ENCODE measurements around the gene SLC20A1. TPM values are rescaled to one million over a fixed set of nuclear protein-coding genes. Genes with fewer than 3 reads are reported as not detected.
A peak's percentile ranks its signal among the peaks of the same experiment; 100 is the strongest.

The SLC20A1 gene
- total RNA-seq, 1 donor, result 96.3 TPM

DNA sequence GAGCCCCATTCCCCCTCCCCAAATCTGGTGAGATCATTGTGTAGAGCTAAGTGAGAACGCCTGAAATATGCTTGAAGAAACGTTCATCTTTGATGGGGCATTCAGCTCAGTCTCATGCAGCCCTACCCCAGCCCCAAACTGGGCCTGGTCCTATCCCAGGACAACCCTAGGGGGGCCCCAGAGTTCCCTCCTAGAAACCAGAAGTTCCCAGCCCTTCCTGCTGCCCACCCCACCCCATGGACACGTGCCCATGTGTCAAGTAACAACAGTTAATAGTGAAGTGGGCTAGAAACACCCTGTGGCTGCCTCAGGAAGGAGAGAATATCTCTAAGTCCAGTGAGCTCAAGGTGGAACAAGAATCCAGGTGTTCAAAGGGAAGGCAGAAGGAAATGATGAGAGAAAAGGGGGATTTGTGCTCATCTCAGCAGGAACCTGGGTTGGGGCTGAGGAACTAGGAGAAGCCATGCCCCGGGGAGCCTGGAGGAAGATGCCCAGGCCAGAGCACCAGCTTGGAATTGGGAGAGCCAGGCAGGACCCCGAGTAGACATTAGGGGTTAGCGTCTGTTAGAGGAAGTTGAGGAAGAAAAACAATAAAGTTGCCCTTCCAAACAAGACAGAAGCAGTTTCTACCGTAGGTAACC is 20.1 kb upstream of the SLC20A1 start:
- H3K79me2 ChIP-seq (ENCODE audit: insufficient read depth, low read length), result no peaks in the 10 kb centered on the region
- no peaks in the 10 kb centered on the region for H3K9me3 ChIP-seq (ENCODE audit: low read depth, low read length)
- H2AFZ ChIP-seq (ENCODE audit: low read length), result peak overlapping the region; percentile 42
- H3K27ac ChIP-seq (ENCODE audit: low read depth, low read length), result peak overlapping the region; percentile 84
- no peaks in the 10 kb centered on the region for H3K36me3 ChIP-seq (ENCODE audit: insufficient read depth, low read length)
- TF ChIP-seq, protein P1, sequence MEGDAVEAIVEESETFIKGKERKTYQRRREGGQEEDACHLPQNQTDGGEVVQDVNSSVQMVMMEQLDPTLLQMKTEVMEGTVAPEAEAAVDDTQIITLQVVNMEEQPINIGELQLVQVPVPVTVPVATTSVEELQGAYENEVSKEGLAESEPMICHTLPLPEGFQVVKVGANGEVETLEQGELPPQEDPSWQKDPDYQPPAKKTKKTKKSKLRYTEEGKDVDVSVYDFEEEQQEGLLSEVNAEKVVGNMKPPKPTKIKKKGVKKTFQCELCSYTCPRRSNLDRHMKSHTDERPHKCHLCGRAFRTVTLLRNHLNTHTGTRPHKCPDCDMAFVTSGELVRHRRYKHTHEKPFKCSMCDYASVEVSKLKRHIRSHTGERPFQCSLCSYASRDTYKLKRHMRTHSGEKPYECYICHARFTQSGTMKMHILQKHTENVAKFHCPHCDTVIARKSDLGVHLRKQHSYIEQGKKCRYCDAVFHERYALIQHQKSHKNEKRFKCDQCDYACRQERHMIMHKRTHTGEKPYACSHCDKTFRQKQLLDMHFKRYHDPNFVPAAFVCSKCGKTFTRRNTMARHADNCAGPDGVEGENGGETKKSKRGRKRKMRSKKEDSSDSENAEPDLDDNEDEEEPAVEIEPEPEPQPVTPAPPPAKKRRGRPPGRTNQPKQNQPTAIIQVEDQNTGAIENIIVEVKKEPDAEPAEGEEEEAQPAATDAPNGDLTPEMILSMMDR (IDR thresholded peaks at IDR 0.05; ENCODE audit: extremely low read depth, low read depth, low read length), result no peak
- no peak overlapping the region for H3K4me3 ChIP-seq (ENCODE audit: insufficient read depth, low read length)
- peaks cover 68% of the 10 kb centered on the region for H3K4me1 ChIP-seq (ENCODE audit: insufficient read depth, low read length)
- H3K27me3 ChIP-seq (ENCODE audit: insufficient read depth, low read length), result no peaks in the 10 kb centered on the region
- no peak overlapping the region for H3K4me2 ChIP-seq (ENCODE audit: insufficient read depth, low read length)
- DNase-seq (ENCODE audit: insufficient read length, low spot score, missing footprints), result no peak
- no peaks in the 10 kb centered on the region for H4K20me1 ChIP-seq (ENCODE audit: insufficient read depth, low read length)

DNA sequence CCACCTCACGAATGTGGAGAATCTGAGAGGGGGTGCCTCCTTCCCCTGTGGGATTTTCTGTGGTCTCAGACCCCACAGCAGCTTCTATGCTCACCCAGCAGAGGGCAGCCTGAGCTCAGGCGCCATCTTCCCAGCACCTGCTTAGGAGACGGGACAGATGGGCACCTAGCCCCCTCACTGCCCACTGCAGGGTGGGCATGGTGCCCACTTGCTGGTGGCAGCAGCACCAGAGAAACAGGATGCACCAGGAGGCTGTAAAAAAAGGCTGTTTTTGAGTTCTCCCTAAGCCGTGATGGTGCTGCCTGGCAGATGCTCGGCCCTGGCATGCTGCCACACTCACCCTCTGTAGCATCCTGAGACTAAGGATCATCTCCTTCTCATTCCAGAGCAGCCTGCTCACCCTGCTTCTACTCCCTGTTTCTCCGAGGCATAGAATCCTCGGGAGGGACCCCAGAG is 19.1 kb upstream of the SLC20A1 start:
- no peak for DNase-seq (ENCODE audit: insufficient read length, low spot score, missing footprints)
- no peaks in the 10 kb centered on the region for H4K20me1 ChIP-seq (ENCODE audit: insufficient read depth, low read length)

DNA sequence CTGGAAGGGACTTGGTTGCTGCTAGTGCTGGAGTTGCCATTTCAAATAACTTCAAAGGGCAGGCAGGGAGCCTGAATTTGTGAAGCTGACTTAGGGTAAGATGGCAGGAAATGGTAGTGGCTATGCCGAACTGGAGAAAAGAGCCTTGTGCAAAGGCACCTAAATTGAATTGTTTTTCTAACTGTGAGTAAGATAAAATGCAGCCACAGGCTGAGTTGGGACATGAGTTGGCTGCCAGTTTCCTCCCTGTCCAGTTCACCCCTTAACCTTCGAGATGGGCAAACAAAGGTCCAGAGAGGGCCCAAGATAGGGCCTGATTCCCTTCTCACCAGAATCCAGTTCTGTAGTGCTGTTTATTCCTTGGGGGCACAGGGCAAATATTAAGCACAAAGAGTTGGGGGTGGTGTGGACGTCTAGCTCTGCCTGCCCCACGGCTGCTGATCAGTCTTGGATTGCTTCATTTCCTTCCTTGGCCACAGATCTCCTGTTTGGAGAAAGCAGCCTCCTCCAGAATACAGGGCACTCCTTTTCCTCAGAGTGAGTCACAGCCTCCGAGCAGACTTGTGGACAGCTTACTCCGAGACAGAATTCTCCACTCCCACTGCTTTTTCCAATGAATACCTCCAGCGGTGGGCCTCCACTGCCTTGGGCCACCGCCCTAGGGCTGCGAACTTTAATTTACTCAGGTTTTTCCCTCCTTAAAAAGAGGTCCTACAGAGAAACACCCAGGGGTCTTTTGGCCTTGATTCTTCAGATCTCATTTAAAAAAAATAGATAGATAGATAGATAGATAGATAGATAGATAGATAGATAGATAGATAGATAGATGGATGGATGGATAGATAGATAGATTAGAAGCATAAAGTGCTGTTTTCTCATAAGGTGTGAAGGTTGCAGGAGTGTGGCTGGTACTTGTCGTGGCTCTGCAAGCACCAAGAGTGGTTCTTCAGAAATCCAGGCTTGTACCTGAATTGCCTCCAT is 18.4 kb upstream of the SLC20A1 start:
- Histone ChIP-seq H3K79me2 (ENCODE audit: insufficient read depth, low read length) (no peaks in the 10 kb centered on the region), H3K4me2 (ENCODE audit: insufficient read depth, low read length) (peak overlapping the region; percentile 88), H3K36me3 (ENCODE audit: insufficient read depth, low read length) (no peaks in the 10 kb centered on the region), H3K27ac (ENCODE audit: low read depth, low read length) (peak overlapping the region; percentile 84), H2AFZ (ENCODE audit: low read length) (peak overlapping the region; percentile 52), H4K20me1 (ENCODE audit: insufficient read depth, low read length) (no peaks in the 10 kb centered on the region), H3K9me3 (ENCODE audit: low read depth, low read length) (no peaks in the 10 kb centered on the region), H3K4me1 (ENCODE audit: insufficient read depth, low read length) (peaks cover 80% of the 10 kb centered on the region), H3K27me3 (ENCODE audit: insufficient read depth, low read length) (no peaks in the 10 kb centered on the region), H3K4me3 (ENCODE audit: insufficient read depth, low read length) (peak overlapping the region; percentile 65)
- no peak for DNase-seq (ENCODE audit: insufficient read length, low spot score, missing footprints)
- TF ChIP-seq, protein P1 (IDR thresholded peaks at IDR 0.05; ENCODE audit: extremely low read depth, low read depth, low read length), result no peak

More for the DNA sequence above, 19.1 kb upstream of the SLC20A1 start:
- TF ChIP-seq, protein P1 (IDR thresholded peaks at IDR 0.05; ENCODE audit: extremely low read depth, low read depth, low read length), result peak; percentile 89
- H3K79me2 ChIP-seq (ENCODE audit: insufficient read depth, low read length), result no peaks in the 10 kb centered on the region
- peaks cover 79% of the 10 kb centered on the region for H3K4me1 ChIP-seq (ENCODE audit: insufficient read depth, low read length)
- H3K27ac ChIP-seq (ENCODE audit: low read depth, low read length), result peak overlapping the region; percentile 84
- H3K36me3 ChIP-seq (ENCODE audit: insufficient read depth, low read length), result no peaks in the 10 kb centered on the region
- peak overlapping the region; percentile 65 for H3K4me3 ChIP-seq (ENCODE audit: insufficient read depth, low read length)
- peak overlapping the region; percentile 88 for H3K4me2 ChIP-seq (ENCODE audit: insufficient read depth, low read length)
- peak overlapping the region; percentile 52 for H2AFZ ChIP-seq (ENCODE audit: low read length)
- no peaks in the 10 kb centered on the region for H3K9me3 ChIP-seq (ENCODE audit: low read depth, low read length)
- H3K27me3 ChIP-seq (ENCODE audit: insufficient read depth, low read length), result no peaks in the 10 kb centered on the region

DNA sequence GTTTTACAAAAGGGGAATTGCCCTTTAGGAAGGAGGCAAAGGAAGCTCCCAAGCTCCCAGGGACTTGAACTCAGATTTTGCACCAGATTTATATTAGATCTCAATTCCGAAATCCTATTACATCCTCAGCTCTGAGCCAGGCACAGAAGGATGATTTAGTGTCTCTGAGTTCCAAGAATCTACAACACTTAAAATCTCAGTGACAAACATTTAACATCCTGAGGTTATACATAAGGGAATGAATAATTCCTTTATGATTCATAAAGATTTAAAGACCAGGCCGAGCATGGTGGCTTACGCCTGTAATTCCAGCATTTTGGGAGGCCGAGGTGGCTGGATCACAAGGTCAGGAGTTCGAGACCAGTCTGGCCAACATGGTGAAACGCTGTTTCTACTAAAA is 16.5 kb upstream of the SLC20A1 start:
- H3K9me3 ChIP-seq (ENCODE audit: low read depth, low read length), result no peaks in the 10 kb centered on the region
- no peaks in the 10 kb centered on the region for H3K79me2 ChIP-seq (ENCODE audit: insufficient read depth, low read length)
- H3K27me3 ChIP-seq (ENCODE audit: insufficient read depth, low read length), result no peaks in the 10 kb centered on the region
- H3K36me3 ChIP-seq (ENCODE audit: insufficient read depth, low read length), result no peaks in the 10 kb centered on the region
- H3K27ac ChIP-seq (ENCODE audit: low read depth, low read length), result peak overlapping the region; percentile 17
- H2AFZ ChIP-seq (ENCODE audit: low read length), result no peak overlapping the region
- no peaks in the 10 kb centered on the region for H4K20me1 ChIP-seq (ENCODE audit: insufficient read depth, low read length)
- H3K4me1 ChIP-seq (ENCODE audit: insufficient read depth, low read length), result peaks cover 73% of the 10 kb centered on the region
- DNase-seq (ENCODE audit: insufficient read length, low spot score, missing footprints), result no peak
- TF ChIP-seq, protein P1 (IDR thresholded peaks at IDR 0.05; ENCODE audit: extremely low read depth, low read depth, low read length), result no peak
- H3K4me2 ChIP-seq (ENCODE audit: insufficient read depth, low read length), result no peak overlapping the region
- H3K4me3 ChIP-seq (ENCODE audit: insufficient read depth, low read length), result no peak overlapping the region
